Measurements from ENCODE around the gene FAM3A.

FAM3A gene

GRCh38 chrX:154532690-154533089 is 16.7 kb upstream of the FAM3A start:
- Histone ChIP-seq H3K9me2 (replicated peaks; ENCODE audit: insufficient read depth, low read length) (no peaks in the 10 kb centered on the region), H4K20me1 (ENCODE audit: insufficient read depth, low read length) (no peaks in the 10 kb centered on the region), H3K9ac (ENCODE audit: low read length) (no peak overlapping the region), H3K4me3 (ENCODE audit: low read length) (no peak overlapping the region), H3K4me1 (ENCODE audit: low read length) (peaks cover 4% of the 10 kb centered on the region), H3K36me3 (replicated peaks; ENCODE audit: insufficient read depth, low read length) (no peaks in the 10 kb centered on the region), H3K27ac (ENCODE audit: low read length) (no peak overlapping the region), H2AFZ (ENCODE audit: low read length) (no peak overlapping the region), H3K9me3 (replicated peaks; ENCODE audit: insufficient read depth, low read length) (no peaks in the 10 kb centered on the region), H3K79me2 (ENCODE audit: low read length) (no peaks in the 10 kb centered on the region), H3K27me3 (replicated peaks; ENCODE audit: insufficient read depth, low read length) (no peaks in the 10 kb centered on the region), H3K4me2 (ENCODE audit: low read depth, low read length) (no peak overlapping the region), H3F3A (ENCODE audit: insufficient read depth, low read length) (no peaks in the 10 kb centered on the region)
- TF ChIP-seq EZH2phosphoT487 (IDR thresholded peaks at IDR 0.05; ENCODE audit: low read length) (no peak), EZH2 (optimal IDR thresholded peaks at IDR 0.05; ENCODE audit: low read depth, low read length) (no peak), CTCF (IDR thresholded peaks at IDR 0.05; ENCODE audit: low read length) (no peak)
- DNase-seq, result no peak

- no peaks in the 10 kb centered on the region for H3K9me2 ChIP-seq (replicated peaks; ENCODE audit: insufficient read depth, low read length)
- H3K4me2 ChIP-seq (ENCODE audit: low read depth, low read length), result no peak overlapping the region
- no peak overlapping the region for H3K4me3 ChIP-seq (ENCODE audit: low read length)
- H3K9me3 ChIP-seq (replicated peaks; ENCODE audit: insufficient read depth, low read length), result no peaks in the 10 kb centered on the region
- H3K9ac ChIP-seq (ENCODE audit: low read length), result no peak overlapping the region
- no peaks in the 10 kb centered on the region for H3K36me3 ChIP-seq (replicated peaks; ENCODE audit: insufficient read depth, low read length)
- DNase-seq, result no peak
- no peaks in the 10 kb centered on the region for H3K27me3 ChIP-seq (replicated peaks; ENCODE audit: insufficient read depth, low read length)
- no peaks in the 10 kb centered on the region for H4K20me1 ChIP-seq (ENCODE audit: insufficient read depth, low read length)
- no peaks in the 10 kb centered on the region for H3K79me2 ChIP-seq (ENCODE audit: low read length)
- H3K27ac ChIP-seq (ENCODE audit: low read length), result no peak overlapping the region
- H2AFZ ChIP-seq (ENCODE audit: low read length), result no peak overlapping the region
- TF ChIP-seq EZH2phosphoT487 (IDR thresholded peaks at IDR 0.05; ENCODE audit: low read length) (no peak), EZH2 (optimal IDR thresholded peaks at IDR 0.05; ENCODE audit: low read depth, low read length) (no peak), CTCF (IDR thresholded peaks at IDR 0.05; ENCODE audit: low read length) (no peak)
- no peaks in the 10 kb centered on the region for H3F3A ChIP-seq (ENCODE audit: insufficient read depth, low read length)
- peaks cover 4% of the 10 kb centered on the region for H3K4me1 ChIP-seq (ENCODE audit: low read length)
Observed at GRCh38 chrX:154531626-154532025, 15.6 kb upstream of the FAM3A start.

- no peak overlapping the region for H3K27ac ChIP-seq (ENCODE audit: low read length)
- no peak overlapping the region for H3K4me2 ChIP-seq (ENCODE audit: low read depth, low read length)
- no peaks in the 10 kb centered on the region for H3K79me2 ChIP-seq (ENCODE audit: low read length)
- no peaks in the 10 kb centered on the region for H3K27me3 ChIP-seq (replicated peaks; ENCODE audit: insufficient read depth, low read length)
- no peaks in the 10 kb centered on the region for H3K36me3 ChIP-seq (replicated peaks; ENCODE audit: insufficient read depth, low read length)
- H3K9ac ChIP-seq (ENCODE audit: low read length), result no peak overlapping the region
- H3K4me1 ChIP-seq (ENCODE audit: low read length), result peaks cover 4% of the 10 kb centered on the region
- no peak for TF ChIP-seq EZH2phosphoT487 (IDR thresholded peaks at IDR 0.05; ENCODE audit: low read length)
- TF ChIP-seq EZH2 (optimal IDR thresholded peaks at IDR 0.05; ENCODE audit: low read depth, low read length), result no peak
- TF ChIP-seq CTCF (IDR thresholded peaks at IDR 0.05; ENCODE audit: low read length), result no peak
- H3F3A ChIP-seq (ENCODE audit: insufficient read depth, low read length), result no peaks in the 10 kb centered on the region
- no peaks in the 10 kb centered on the region for H3K9me3 ChIP-seq (replicated peaks; ENCODE audit: insufficient read depth, low read length)
- no peak overlapping the region for H2AFZ ChIP-seq (ENCODE audit: low read length)
- no peak for DNase-seq
- no peaks in the 10 kb centered on the region for H3K9me2 ChIP-seq (replicated peaks; ENCODE audit: insufficient read depth, low read length)
- no peak overlapping the region for H3K4me3 ChIP-seq (ENCODE audit: low read length)
- H4K20me1 ChIP-seq (ENCODE audit: insufficient read depth, low read length), result no peaks in the 10 kb centered on the region
Observed at GRCh38 chrX:154530286-154530685, 14.3 kb upstream of the FAM3A start.

All from MM.1S (cell line).